Naive thymus-derived CD4-positive, alpha-beta T cell (primary cell): ENCODE measurements around the gene P3H2. TPM values are rescaled to one million over a fixed set of nuclear protein-coding genes. Genes with fewer than 3 reads are reported as not detected.

Experiments
- ATAC-seq: fragments of 150-1000 bp; cut with Tn5 transposase; 2 replicates; pipeline ENCODE4 v1.10.0; 2021; ENCODE audit warnings: mild to moderate bottlenecking, moderate library complexity
- CTCF ChIA-PET: fragments of 350-600 bp; sonication (Branson Sonifier 250); formaldehyde crosslinking; loops from one replicate; lab custom pipeline; 2021; ENCODE audit warnings: antibody characterized with exemption; lab: Charles Lee
- POLR2A ChIA-PET: fragments of 350-600 bp; sonication (Branson Sonifier 250); formaldehyde crosslinking; loops from one replicate; lab custom pipeline; 2021; ENCODE audit warnings: antibody characterized with exemption, inconsistent platforms; lab: Charles Lee
- DNase-seq, 9 donors: peaks; one replicate each; pipeline versions ENCODE4 v3.0.0 to v3.0.0-alpha.2; 2020 to 2022; ENCODE audit warnings: mixed read lengths in 1 of 9
- H3K27ac ChIP-seq: one replicate; pipeline ENCODE4 v1.7.0; 2013; ENCODE audit warnings: mild to moderate bottlenecking, low read depth, low read length, moderate library complexity
- H3K27me3 ChIP-seq, 2 donors: one replicate each; pipeline ENCODE4 v1.7.0; 2013; ENCODE audit warnings: low read length in 2 of 2, mild to moderate bottlenecking in 2 of 2, moderate library complexity in 2 of 2; ENCODE audit not compliant: control insufficient read depth in 2 of 2, insufficient read depth in 2 of 2
- H3K36me3 ChIP-seq, 3 experiments: 1 replicate in 2 of 3; 2 replicates in 1 of 3; pipeline ENCODE4 v1.7.0; 2013; ENCODE audit warnings: low read length in 3 of 3, mild to moderate bottlenecking in 3 of 3, moderate library complexity in 1 of 3; ENCODE audit not compliant: insufficient read depth in 3 of 3, control insufficient read depth in 2 of 3
- H3K4me1 ChIP-seq, 2 donors: one replicate each; pipeline ENCODE4 v1.7.0; 2013; ENCODE audit warnings: low read length in 2 of 2, mild to moderate bottlenecking in 2 of 2, moderate library complexity in 1 of 2; ENCODE audit not compliant: control insufficient read depth in 2 of 2, insufficient read depth in 2 of 2
- H3K4me3 ChIP-seq: 2 replicates; pipeline ENCODE4 v1.7.0; 2013; ENCODE audit warnings: mild to moderate bottlenecking, low read length
- H3K9me3 ChIP-seq, 3 experiments: 1 replicate in 2 of 3; 2 replicates in 1 of 3; pipeline ENCODE4 v1.7.0; 2013; ENCODE audit warnings: low read length in 3 of 3; ENCODE audit not compliant: control insufficient read depth in 2 of 3
- H3K27ac Mint-ChIP-seq, 9 donors: one replicate each; pipeline ENCODE4 v1.8.0; 2020 to 2022; ENCODE audit warnings: mixed read lengths in 9 of 9, mild to moderate bottlenecking in 8 of 9, moderate library complexity in 5 of 9, inconsistent platforms in 2 of 9
- H3K27me3 Mint-ChIP-seq, 5 donors: one replicate each; pipeline ENCODE4 v1.8.0; 2021 to 2022; ENCODE audit warnings: mixed read lengths in 5 of 5, mild to moderate bottlenecking in 1 of 5
- H3K36me3 Mint-ChIP-seq, 5 donors: one replicate each; pipeline ENCODE4 v1.8.0; 2020 to 2022; ENCODE audit warnings: mixed read lengths in 5 of 5, mild to moderate bottlenecking in 3 of 5, inconsistent platforms in 1 of 5
- H3K4me1 Mint-ChIP-seq, 7 donors: one replicate each; pipeline ENCODE4 v1.8.0; 2020 to 2022; ENCODE audit warnings: mixed read lengths in 7 of 7, mild to moderate bottlenecking in 3 of 7, inconsistent platforms in 1 of 7
- H3K4me3 Mint-ChIP-seq, 10 donors: one replicate each; pipeline ENCODE4 v1.8.0; 2020 to 2022; ENCODE audit warnings: mild to moderate bottlenecking in 10 of 10, mixed read lengths in 10 of 10, moderate library complexity in 6 of 10, inconsistent platforms in 2 of 10
- H3K9me3 Mint-ChIP-seq, 11 donors: one replicate each; pipeline ENCODE4 v1.8.0; 2020 to 2022; ENCODE audit warnings: mixed read lengths in 11 of 11, mild to moderate bottlenecking in 4 of 11, inconsistent platforms in 1 of 11, moderate library complexity in 1 of 11
- intact Hi-C, 2 donors: fragments of 100-400 bp; cut with micrococcal nuclease; formaldehyde crosslinking; loops; one replicate each; pipeline ENCODE4 v1.15.1; 2023
- polyA plus RNA-seq, 2 donors: library from polyadenylated mRNA; unstranded; fragments of 300-500 nt; fragmentation: Illumina TruSeq; gene quantifications; one replicate each; pipeline ENCODE4 v1.2.3, GENCODE V29; 2021
- total RNA-seq, 6 experiments: library from RNA in 5 of 6; stranded (reverse) in 5 of 6; gene quantifications; 1 replicate in 5 of 6; 2 replicates in 1 of 6; pipeline ENCODE4 v1.2.3 and lab custom pipeline; 2021 to 2026

The P3H2 gene
- total RNA-seq (1 to 10 TPM in 1 of 5 experiments, under 1 TPM in 1, not detected in 3; 0.48 to 1.8 TPM), polyA plus RNA-seq (not detected), total RNA-seq (lab: John Stamatoyannopoulos, UW) (0.67 reads per million)

- ATAC-seq = peak; percentile 66
- Histone ChIP-seq H3K9me3 (no peaks in the 10 kb centered on the region), H3K27ac (no peak within 1 kb of the TSS), H3K4me1 (no peaks in the 10 kb centered on the region), H3K27me3 (no peaks in the 10 kb centered on the region), H3K36me3 (no peaks in the 10 kb centered on the region), H3K4me3 (no peak within 1 kb of the TSS)
- POLR2A ChIA-PET = no interaction called here
- Mint-ChIP-seq H3K27me3 (peaks cover 48 to 74% (median 62%) of the 10 kb centered on the region in 5 donors), H3K36me3 (peaks cover 0 to 6% (median 0%) of the 10 kb centered on the region in 5 donors), H3K27ac (no peak within 1 kb of the TSS), H3K9me3 (peaks cover 0 to 2% (median 0%) of the 10 kb centered on the region in 11 donors), H3K4me1 (peaks cover 3 to 12% (median 9%) of the 10 kb centered on the region in 7 donors), H3K4me3 (peak within 1 kb of the TSS; percentile 54 to 86 (median 70))
- peak in 1 of 9 donors; percentile 23 for DNase-seq
- intact Hi-C loops = no loop called here
- CTCF ChIA-PET = no interaction called here
These were observed at the start of gene P3H2 for GRCh38 chr3:190120269-190121060. P3H2 (minus strand) TSS chr3:190120897; CDS start chr3:190120731, 166 bp downstream.

- H3K4me3 Mint-ChIP-seq = peak overlapping the region; percentile 3 to 75 (median 64)
- Histone ChIP-seq H3K27me3 (no peaks in the 10 kb centered on the region), H3K36me3 (no peaks in the 10 kb centered on the region), H3K4me3 (peak overlapping the region; percentile 4), H3K9me3 (no peaks in the 10 kb centered on the region), H3K27ac (no peak overlapping the region), H3K4me1 (peaks cover 0 to 3% of the 10 kb centered on the region in 2 donors)
- ChIA-PET POLR2A (no interaction called here), CTCF (no interaction called here)
- intact Hi-C loops = no loop called here
- peaks cover 0 to 31% (median 5%) of the 10 kb centered on the region in 5 donors for H3K27me3 Mint-ChIP-seq
- peaks cover 4 to 22% (median 10%) of the 10 kb centered on the region in 7 donors for H3K4me1 Mint-ChIP-seq
- peak overlapping the region in 5 of 9 donors; percentile 3 to 76 (median 60) for H3K27ac Mint-ChIP-seq
- DNase-seq = no peak
- ATAC-seq = no peak
- no peaks in the 10 kb centered on the region for H3K9me3 Mint-ChIP-seq
- no peaks in the 10 kb centered on the region for H3K36me3 Mint-ChIP-seq
These were observed 49.2 kb upstream of the P3H2 start for GRCh38 chr3:190169877-190170276.

DNA sequence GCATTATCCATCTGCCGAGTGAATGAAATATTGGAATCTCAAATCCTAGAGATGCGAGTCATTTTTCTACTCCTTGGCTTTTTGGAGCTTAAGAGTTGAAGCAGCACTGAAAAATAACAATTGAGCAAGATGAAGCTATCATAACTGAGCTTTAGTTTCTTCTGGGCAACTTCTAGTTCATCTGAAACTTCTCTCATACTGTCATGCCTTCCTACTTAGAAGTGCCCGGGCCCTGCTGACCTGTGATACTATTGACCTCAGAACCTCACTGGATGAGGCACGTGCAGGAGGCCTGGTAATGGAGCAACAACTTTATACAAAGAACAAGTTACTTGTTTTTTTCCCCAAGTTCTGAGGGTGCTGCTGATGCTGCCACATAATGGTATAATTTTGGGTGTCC lies 48.5 kb upstream of the P3H2 start:
- Mint-ChIP-seq H3K4me3 (peak overlapping the region in 9 of 10 donors; percentile 43 to 75 (median 66)), H3K4me1 (peaks cover 4 to 22% (median 10%) of the 10 kb centered on the region in 7 donors), H3K27ac (peak overlapping the region in 5 of 9 donors; percentile 15 to 76 (median 60)), H3K27me3 (peaks cover 0 to 27% (median 0%) of the 10 kb centered on the region in 5 donors), H3K9me3 (no peaks in the 10 kb centered on the region), H3K36me3 (no peaks in the 10 kb centered on the region)
- no peak for DNase-seq
- Histone ChIP-seq H3K36me3 (no peaks in the 10 kb centered on the region), H3K9me3 (no peaks in the 10 kb centered on the region), H3K27me3 (no peaks in the 10 kb centered on the region), H3K4me1 (peaks cover 0 to 3% of the 10 kb centered on the region in 2 donors), H3K4me3 (peak overlapping the region; percentile 4), H3K27ac (no peak overlapping the region)
- ChIA-PET CTCF (no interaction called here), POLR2A (no interaction called here)
- intact Hi-C loops = no loop called here
- ATAC-seq = no peak

GRCh38 chr3:190167936-190168680 lies 47.4 kb upstream of the P3H2 start:
- Mint-ChIP-seq H3K9me3 (peaks cover 0 to 4% (median 0%) of the 10 kb centered on the region in 11 donors), H3K36me3 (no peaks in the 10 kb centered on the region), H3K27ac (no peak overlapping the region), H3K4me1 (peaks cover 4 to 22% (median 10%) of the 10 kb centered on the region in 7 donors), H3K4me3 (no peak overlapping the region), H3K27me3 (peaks cover 0 to 17% (median 0%) of the 10 kb centered on the region in 5 donors)
- Histone ChIP-seq H3K27ac (no peak overlapping the region), H3K27me3 (no peaks in the 10 kb centered on the region), H3K4me3 (no peak overlapping the region), H3K4me1 (peaks cover 0 to 3% of the 10 kb centered on the region in 2 donors), H3K9me3 (no peaks in the 10 kb centered on the region), H3K36me3 (no peaks in the 10 kb centered on the region)
- intact Hi-C loops = no loop called here
- ChIA-PET POLR2A (no interaction called here), CTCF (interaction anchor here (0.5 kb wide), 1 partner anchor 209 kb away, joined by 3 read pairs; no protein-coding TSS in a partner anchor)
- DNase-seq (no peak), ATAC-seq (no peak)

DNA sequence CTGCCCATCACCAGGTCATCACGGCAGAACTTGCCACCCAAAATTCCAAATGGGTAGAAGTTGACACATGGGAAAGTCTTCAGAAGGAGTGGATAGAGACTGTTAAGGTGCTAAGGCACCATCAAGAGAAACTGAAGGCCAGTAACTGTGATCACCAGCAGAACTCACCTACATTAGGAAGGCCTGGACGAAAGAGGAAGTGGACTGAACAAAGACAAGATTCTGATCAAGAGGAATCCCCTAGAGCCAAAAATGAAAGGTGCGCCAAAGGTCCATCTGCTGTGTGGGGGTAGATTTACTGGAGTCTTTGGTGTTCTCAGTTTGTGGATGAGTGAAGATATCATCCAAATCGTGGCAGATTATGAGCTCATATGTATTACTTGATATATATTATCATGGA lies 46.3 kb upstream of the P3H2 start:
- peaks cover 0 to 13% (median 0%) of the 10 kb centered on the region in 5 donors for H3K27me3 Mint-ChIP-seq
- no peak for ATAC-seq
- ChIA-PET POLR2A (no interaction called here), CTCF (no interaction called here)
- no peak for DNase-seq
- peaks cover 4 to 22% (median 10%) of the 10 kb centered on the region in 7 donors for H3K4me1 Mint-ChIP-seq
- Histone ChIP-seq H3K36me3 (no peaks in the 10 kb centered on the region), H3K4me1 (peaks cover 0 to 3% of the 10 kb centered on the region in 2 donors), H3K4me3 (no peak overlapping the region), H3K9me3 (no peaks in the 10 kb centered on the region), H3K27me3 (no peaks in the 10 kb centered on the region), H3K27ac (no peak overlapping the region)
- H3K36me3 Mint-ChIP-seq = no peaks in the 10 kb centered on the region
- H3K4me3 Mint-ChIP-seq = no peak overlapping the region
- H3K27ac Mint-ChIP-seq = no peak overlapping the region
- intact Hi-C loops = no loop called here
- peaks cover 0 to 11% (median 1%) of the 10 kb centered on the region in 11 donors for H3K9me3 Mint-ChIP-seq

- no peak overlapping the region for H3K4me3 Mint-ChIP-seq
- no peaks in the 10 kb centered on the region for H3K36me3 Mint-ChIP-seq
- H3K27me3 Mint-ChIP-seq = peaks cover 0 to 12% (median 0%) of the 10 kb centered on the region in 5 donors
- Histone ChIP-seq H3K36me3 (no peaks in the 10 kb centered on the region), H3K4me1 (peaks cover 0 to 3% of the 10 kb centered on the region in 2 donors), H3K27me3 (no peaks in the 10 kb centered on the region), H3K27ac (no peak overlapping the region), H3K9me3 (no peaks in the 10 kb centered on the region), H3K4me3 (no peak overlapping the region)
- peaks cover 4 to 18% (median 10%) of the 10 kb centered on the region in 7 donors for H3K4me1 Mint-ChIP-seq
- ChIA-PET CTCF (no interaction called here), POLR2A (no interaction called here)
- no peak overlapping the region for H3K27ac Mint-ChIP-seq
- intact Hi-C loops = no loop called here
- DNase-seq (no peak), ATAC-seq (no peak)
- peaks cover 0 to 13% (median 1%) of the 10 kb centered on the region in 11 donors for H3K9me3 Mint-ChIP-seq
These were observed 44.6 kb upstream of the P3H2 start for GRCh38 chr3:190165253-190165652.
